GM23338 (cell line): ENCODE measurements around the gene HLCS. TPM values are rescaled to one million over a fixed set of nuclear protein-coding genes. Genes with fewer than 3 reads are reported as not detected.

Experiments
- ATAC-seq: fragments of 200-7000 bp; cut with Tn5 transposase; 3 replicates; pipeline ENCODE4 v1.9.1; 2020
- DNase-seq: peaks from one replicate; pipeline ENCODE4 v3.0.0-alpha.2; 2015; ENCODE audit warnings: low spot score
- H2AFZ ChIP-seq: fragments of 200-600 bp; sonication (generic); 2 replicates; pipeline ENCODE4 v1.8.0; 2016; ENCODE audit warnings: antibody characterized with exemption, mild to moderate bottlenecking, moderate library complexity
- H3F3A ChIP-seq: fragments of 200-600 bp; sonication (generic); replicated peaks from 2 replicates; pipeline ENCODE4 v1.8.0; 2017; ENCODE audit warnings: antibody characterized with exemption, mixed run types, low read depth
- H3K27ac ChIP-seq: fragments of 200-600 bp; sonication (generic); 2 replicates; pipeline ENCODE4 v1.6.1; 2016; ENCODE audit warnings: low read depth
- H3K27me3 ChIP-seq: fragments of 200-600 bp; sonication (generic); 2 replicates; pipeline ENCODE4 v1.8.0; 2016; ENCODE audit warnings: mild to moderate bottlenecking, mixed run types, moderate library complexity; ENCODE audit not compliant: insufficient read depth
- H3K36me3 ChIP-seq: fragments of 200-600 bp; sonication (generic); 2 replicates; pipeline ENCODE4 v1.8.0; 2016; ENCODE audit warnings: mild to moderate bottlenecking; ENCODE audit not compliant: insufficient read depth
- H3K4me1 ChIP-seq: fragments of 200-600 bp; sonication (generic); 2 replicates; pipeline ENCODE4 v1.8.0; 2016; ENCODE audit warnings: mild to moderate bottlenecking, moderate library complexity; ENCODE audit not compliant: insufficient read depth
- H3K4me2 ChIP-seq: fragments of 200-600 bp; sonication (generic); 2 replicates; pipeline ENCODE4 v1.7.1; 2017; ENCODE audit warnings: mixed run types
- H3K4me3 ChIP-seq: fragments of 200-600 bp; sonication (generic); 2 replicates; pipeline ENCODE4 v1.6.1; 2016; ENCODE audit warnings: mixed run types
- H3K79me2 ChIP-seq: fragments of 200-600 bp; sonication (generic); replicated peaks from 2 replicates; pipeline ENCODE4 v1.8.0; 2017; ENCODE audit warnings: mild to moderate bottlenecking; ENCODE audit not compliant: insufficient read depth
- H3K9me2 ChIP-seq: fragments of 200-600 bp; sonication (generic); 2 replicates; pipeline ENCODE4 v1.8.0; 2017; ENCODE audit not compliant: insufficient read depth
- H4K20me1 ChIP-seq: fragments of 200-600 bp; sonication (generic); replicated peaks from 2 replicates; pipeline ENCODE4 v1.8.0; 2017; ENCODE audit warnings: mild to moderate bottlenecking; ENCODE audit not compliant: insufficient read depth
- H3K27ac Mint-ChIP-seq: 2 replicates; pipeline ENCODE4 v1.8.0; 2020; ENCODE audit warnings: inconsistent platforms, mild to moderate bottlenecking, moderate library complexity, mixed read lengths
- H3K27me3 Mint-ChIP-seq: 3 replicates; pipeline ENCODE4 v1.8.0; 2022; ENCODE audit warnings: low read depth, mild to moderate bottlenecking, moderate library complexity, mixed read lengths, inconsistent platforms; ENCODE audit not compliant: insufficient read depth, poor library complexity
- H3K36me3 Mint-ChIP-seq: 3 replicates; pipeline ENCODE4 v1.8.0; 2021; ENCODE audit warnings: low read depth, mild to moderate bottlenecking, inconsistent platforms, moderate library complexity, mixed read lengths
- H3K4me1 Mint-ChIP-seq: 3 replicates; pipeline ENCODE4 v1.8.0; 2020; ENCODE audit warnings: mild to moderate bottlenecking, inconsistent platforms, mixed read lengths
- H3K4me3 Mint-ChIP-seq: 3 replicates; pipeline ENCODE4 v1.8.0; 2021; ENCODE audit warnings: moderate library complexity, mild to moderate bottlenecking, inconsistent platforms, mixed read lengths
- H3K9me3 Mint-ChIP-seq: 3 replicates; pipeline ENCODE4 v1.8.0; 2020; ENCODE audit warnings: moderate library complexity, mild to moderate bottlenecking, inconsistent platforms, mixed read lengths
- ETS1 ChIP-seq: IDR thresholded peaks from 2 replicates; pipeline ENCODE4 v1.6.1; 2016; ENCODE audit warnings: antibody characterized with exemption
- EZH2 ChIP-seq: fragments of 200-600 bp; sonication (generic); IDR thresholded peaks from one replicate; pipeline ENCODE4 v1.8.0; 2017; ENCODE audit warnings: antibody characterized with exemption, mild to moderate bottlenecking, low read depth; ENCODE audit not compliant: unreplicated experiment
- EZH2phosphoT487 ChIP-seq: fragments of 200-600 bp; sonication (generic); IDR thresholded peaks from one replicate; pipeline ENCODE4 v1.8.1; 2018; ENCODE audit warnings: antibody characterized with exemption; ENCODE audit not compliant: unreplicated experiment
- NANOG ChIP-seq: IDR thresholded peaks from 2 replicates; pipeline ENCODE4 v1.6.1; 2016; ENCODE audit warnings: antibody characterized with exemption, borderline replicate concordance
- POLR2AphosphoS5 ChIP-seq: IDR thresholded peaks from 2 replicates; pipeline ENCODE4 v1.6.1; 2016; ENCODE audit warnings: antibody characterized with exemption, low read depth
- REST ChIP-seq: IDR thresholded peaks from one replicate; pipeline ENCODE4 v1.6.1; 2018; ENCODE audit warnings: antibody characterized with exemption; ENCODE audit not compliant: unreplicated experiment
- ZNF462 ChIP-seq: fragments of 250-450 bp; sonication (Bioruptor Pico); IDR thresholded peaks from 2 replicates; pipeline ENCODE4 v1.5.0; 2020; ENCODE audit warnings: mild to moderate bottlenecking, moderate library complexity
- polyA plus RNA-seq: library from polyadenylated mRNA; unstranded; fragments of >200 nt; fragmentation: Nextera tagmentation; extraction: Ambion mirVana; gene quantifications from 2 replicates; pipeline ENCODE4 v1.2.1, GENCODE V29; 2016
- total RNA-seq: library from RNA; depleted of rRNA; stranded (reverse); fragments of >200 nt; shearing (Covaris generic); gene quantifications from 2 replicates; pipeline ENCODE4 v1.2.3, GENCODE V29; 2014

HLCS gene
- total and polyA plus RNA-seq, 2 experiments from 2014 or later: 6.1 to 14.7 TPM

GRCh38 chr21:36874665-36875064, 91.8 kb downstream of the HLCS start:
- H3K27ac ChIP-seq: no peak overlapping the region
- peaks cover 6% of the 10 kb centered on the region; the same call in 1 of the 3 replicates for H3K36me3 Mint-ChIP-seq
- H4K20me1 ChIP-seq: no peaks in the 10 kb centered on the region
- H2AFZ ChIP-seq: no peak overlapping the region
- H3K27ac Mint-ChIP-seq: no peak overlapping the region; the same call in 1 of the 2 replicates
- H3K79me2 ChIP-seq: no peaks in the 10 kb centered on the region
- no peak for DNase-seq
- no peak overlapping the region for H3K4me3 ChIP-seq
- no peaks in the 10 kb centered on the region for H3K36me3 ChIP-seq
- no peak; the same call in 2 of the 3 replicates for ATAC-seq
- H3K4me1 Mint-ChIP-seq: peaks cover 9% of the 10 kb centered on the region; the same call in 2 of the 3 replicates
- TF ChIP-seq ZNF462: no peak
- TF ChIP-seq POLR2AphosphoS5: no peak
- no peak for TF ChIP-seq EZH2
- no peak for TF ChIP-seq NANOG
- no peak for TF ChIP-seq ETS1
- TF ChIP-seq EZH2phosphoT487: no peak
- TF ChIP-seq REST: no peak
- H3K4me2 ChIP-seq: no peak overlapping the region
- no peaks in the 10 kb centered on the region for H3K4me1 ChIP-seq
- H3K27me3 Mint-ChIP-seq: peaks cover 3% of the 10 kb centered on the region
- H3K27me3 ChIP-seq: no peaks in the 10 kb centered on the region
- no peaks in the 10 kb centered on the region for H3F3A ChIP-seq
- no peaks in the 10 kb centered on the region for H3K9me2 ChIP-seq
- peaks cover 12% of the 10 kb centered on the region for H3K9me3 Mint-ChIP-seq
- no peak overlapping the region for H3K4me3 Mint-ChIP-seq
